ENCODE measurements around the gene DLG1. TPM values are rescaled to one million over a fixed set of nuclear protein-coding genes. Genes with fewer than 3 reads are reported as not detected.

The DLG1 gene
- total RNA-seq, 1 experiment from 2014 or later, result 121 TPM

DNA sequence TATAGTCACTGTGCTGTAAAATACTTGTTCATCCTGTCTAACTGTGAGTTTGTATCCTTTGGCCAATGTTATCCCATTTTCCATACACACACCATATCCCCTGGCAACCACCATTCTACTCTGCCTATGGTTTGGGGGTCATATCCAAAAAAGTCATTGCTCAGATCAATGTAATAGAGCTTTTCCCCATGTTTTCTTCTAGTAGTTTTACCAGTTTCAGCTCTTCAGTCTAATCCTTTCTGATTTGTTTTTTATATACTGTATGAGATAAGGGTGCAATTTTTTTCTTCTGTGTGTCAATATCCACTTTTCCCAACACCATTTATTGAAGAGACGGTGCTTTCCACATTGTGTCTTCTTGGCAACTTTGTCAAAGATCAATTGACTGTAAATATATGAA, 14.0 kb upstream of the DLG1 start:
- BruUV-seq (replicated peaks), result no TSS peak

DNA sequence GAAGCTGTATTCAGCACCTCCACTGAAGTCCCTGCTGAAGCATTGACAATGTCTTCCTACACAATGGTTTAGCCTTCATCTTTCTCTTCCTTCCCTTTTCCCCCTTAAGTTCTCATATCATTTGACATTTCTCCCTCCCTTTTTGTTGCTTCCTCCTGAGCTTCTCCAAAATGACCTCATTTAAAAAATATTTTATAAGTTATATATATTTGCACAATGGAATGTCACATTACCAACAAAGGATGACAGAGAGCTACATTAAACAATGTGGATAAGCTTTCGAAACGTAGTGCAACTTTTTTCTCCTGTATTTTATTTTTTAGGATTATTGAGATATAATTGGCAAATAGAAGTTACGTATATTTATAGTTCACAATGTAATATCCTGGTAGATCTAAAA, 13.2 kb upstream of the DLG1 start:
- no peak overlapping the region for H3K4me3 Mint-ChIP-seq (ENCODE audit: unreplicated experiment)
- ChIA-PET CTCF (no interaction called here), POLR2A (interaction anchor here (2.3 to 4.2 kb wide), 3 partner anchors 12 to 83 kb away, joined by 7 to 38 read pairs (median 25); no protein-coding TSS in a partner anchor)
- TF ChIP-seq, protein P1, sequence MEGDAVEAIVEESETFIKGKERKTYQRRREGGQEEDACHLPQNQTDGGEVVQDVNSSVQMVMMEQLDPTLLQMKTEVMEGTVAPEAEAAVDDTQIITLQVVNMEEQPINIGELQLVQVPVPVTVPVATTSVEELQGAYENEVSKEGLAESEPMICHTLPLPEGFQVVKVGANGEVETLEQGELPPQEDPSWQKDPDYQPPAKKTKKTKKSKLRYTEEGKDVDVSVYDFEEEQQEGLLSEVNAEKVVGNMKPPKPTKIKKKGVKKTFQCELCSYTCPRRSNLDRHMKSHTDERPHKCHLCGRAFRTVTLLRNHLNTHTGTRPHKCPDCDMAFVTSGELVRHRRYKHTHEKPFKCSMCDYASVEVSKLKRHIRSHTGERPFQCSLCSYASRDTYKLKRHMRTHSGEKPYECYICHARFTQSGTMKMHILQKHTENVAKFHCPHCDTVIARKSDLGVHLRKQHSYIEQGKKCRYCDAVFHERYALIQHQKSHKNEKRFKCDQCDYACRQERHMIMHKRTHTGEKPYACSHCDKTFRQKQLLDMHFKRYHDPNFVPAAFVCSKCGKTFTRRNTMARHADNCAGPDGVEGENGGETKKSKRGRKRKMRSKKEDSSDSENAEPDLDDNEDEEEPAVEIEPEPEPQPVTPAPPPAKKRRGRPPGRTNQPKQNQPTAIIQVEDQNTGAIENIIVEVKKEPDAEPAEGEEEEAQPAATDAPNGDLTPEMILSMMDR (IDR thresholded peaks at IDR 0.05; ENCODE audit: unreplicated experiment), result no peak
- H3K27ac Mint-ChIP-seq (ENCODE audit: low read depth, unreplicated experiment), result no peak overlapping the region
- peaks cover 23% of the 10 kb centered on the region for H3K4me1 Mint-ChIP-seq (ENCODE audit: insufficient read depth, unreplicated experiment)
- H3K9me3 Mint-ChIP-seq (ENCODE audit: unreplicated experiment), result no peaks in the 10 kb centered on the region
- H3K36me3 Mint-ChIP-seq (ENCODE audit: insufficient read depth, unreplicated experiment), result no peaks in the 10 kb centered on the region
- DNase-seq (ENCODE audit: unreplicated experiment), result no peak
- no peaks in the 10 kb centered on the region for H3K27me3 Mint-ChIP-seq (ENCODE audit: insufficient read depth, unreplicated experiment)
- intact Hi-C loops (cut with micrococcal nuclease), result no loop called here
- BruUV-seq (replicated peaks), result no TSS peak

More for the DNA sequence above, 14.0 kb upstream of the DLG1 start:
- Mint-ChIP-seq H3K4me3 (ENCODE audit: unreplicated experiment) (no peak overlapping the region), H3K36me3 (ENCODE audit: insufficient read depth, unreplicated experiment) (no peaks in the 10 kb centered on the region), H3K9me3 (ENCODE audit: unreplicated experiment) (no peaks in the 10 kb centered on the region), H3K27me3 (ENCODE audit: insufficient read depth, unreplicated experiment) (no peaks in the 10 kb centered on the region), H3K27ac (ENCODE audit: low read depth, unreplicated experiment) (no peak overlapping the region), H3K4me1 (ENCODE audit: insufficient read depth, unreplicated experiment) (peaks cover 27% of the 10 kb centered on the region)
- DNase-seq (ENCODE audit: unreplicated experiment), result no peak
- intact Hi-C loops (cut with micrococcal nuclease), result no loop called here
- CTCF ChIA-PET, result no interaction called here
- TF ChIP-seq, protein P1 (IDR thresholded peaks at IDR 0.05; ENCODE audit: unreplicated experiment), result no peak
- POLR2A ChIA-PET, result interaction anchor here (0.9 to 2.3 kb wide), 2 partner anchors 82 to 96 kb away, joined by 3 to 7 read pairs; no protein-coding TSS in a partner anchor

DNA sequence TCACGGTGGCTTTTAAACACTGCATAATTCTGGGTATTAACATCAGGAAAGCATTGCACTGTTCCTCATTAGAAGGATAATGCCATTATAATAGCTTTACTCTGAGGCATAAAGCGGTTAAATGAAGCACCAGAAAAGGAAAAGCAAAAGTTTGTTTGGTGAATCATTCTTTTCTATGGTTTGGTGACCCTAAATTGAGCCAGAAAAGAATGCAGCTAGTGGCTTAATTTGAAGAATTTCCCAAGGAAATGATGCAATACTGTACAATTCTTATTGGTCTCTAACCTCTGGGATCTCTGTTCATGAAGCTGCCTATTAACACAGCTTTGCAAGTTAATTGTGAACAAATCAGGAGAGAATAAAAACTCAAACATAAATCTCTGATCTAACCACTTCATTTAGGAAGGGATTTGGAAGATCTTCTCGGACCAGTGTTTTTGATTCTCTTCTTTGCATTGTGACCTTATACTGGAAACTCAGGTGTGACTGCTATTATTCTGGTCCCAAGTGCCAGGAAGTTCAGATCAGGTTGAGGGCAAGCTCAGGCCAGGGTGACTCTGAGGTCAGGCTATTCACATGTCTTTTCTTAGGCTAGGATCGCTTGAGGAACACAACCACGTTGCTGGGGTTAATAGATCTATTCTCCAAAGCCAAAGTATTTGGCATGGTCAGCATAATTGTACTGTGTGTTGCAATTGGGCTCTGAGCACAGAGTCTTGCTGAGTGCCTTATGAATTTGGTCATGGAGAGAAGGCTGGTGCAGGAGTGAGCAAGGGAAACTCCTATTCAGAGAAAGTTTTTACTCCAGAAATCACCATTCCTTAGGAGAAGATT, 11.3 kb upstream of the DLG1 start:
- TF ChIP-seq, protein P1 (IDR thresholded peaks at IDR 0.05; ENCODE audit: unreplicated experiment), result no peak
- Mint-ChIP-seq H3K36me3 (ENCODE audit: insufficient read depth, unreplicated experiment) (no peaks in the 10 kb centered on the region), H3K27ac (ENCODE audit: low read depth, unreplicated experiment) (peak overlapping the region; percentile 92), H3K4me1 (ENCODE audit: insufficient read depth, unreplicated experiment) (peaks cover 30% of the 10 kb centered on the region), H3K9me3 (ENCODE audit: unreplicated experiment) (no peaks in the 10 kb centered on the region), H3K4me3 (ENCODE audit: unreplicated experiment) (peak overlapping the region; percentile 24), H3K27me3 (ENCODE audit: insufficient read depth, unreplicated experiment) (no peaks in the 10 kb centered on the region)
- BruUV-seq (replicated peaks), result no TSS peak
- CTCF ChIA-PET, result interaction anchor here (0.6 to 1.1 kb wide), 4 partner anchors 9 to 308 kb away, joined by 3 to 4 read pairs (median 4); no protein-coding TSS in a partner anchor
- intact Hi-C loops (cut with micrococcal nuclease), result no loop called here
- peak; percentile 85 for DNase-seq (ENCODE audit: unreplicated experiment)
- POLR2A ChIA-PET, result interaction anchor here (0.8 to 6.6 kb wide), 18 partner anchors 9 to 157 kb away, joined by 3 to 59 read pairs (median 5); partner anchors contain the start of gene DLG1

DNA sequence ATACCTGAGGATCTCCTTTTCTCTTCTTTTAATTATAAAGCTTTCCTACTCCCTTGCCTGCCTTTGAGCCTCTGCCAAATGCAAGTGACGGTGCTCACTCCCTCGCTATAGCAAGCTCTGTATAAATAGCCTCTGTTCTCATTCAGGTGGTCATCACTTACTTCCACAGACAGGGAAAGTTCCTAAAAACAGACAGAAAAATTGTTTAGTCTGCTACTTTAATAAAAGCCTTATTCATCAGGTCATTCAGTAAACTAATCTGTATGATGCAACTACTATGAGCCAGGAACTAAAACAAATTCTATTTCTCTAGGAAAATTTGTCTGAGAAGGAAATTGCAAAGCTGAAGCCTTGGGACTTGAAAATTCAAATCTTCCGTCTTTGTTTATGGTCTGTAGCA, 10.2 kb upstream of the DLG1 start:
- H3K27ac Mint-ChIP-seq (ENCODE audit: low read depth, unreplicated experiment), result peak overlapping the region; percentile 92
- DNase-seq (ENCODE audit: unreplicated experiment), result no peak
- ChIA-PET CTCF (interaction anchor here (0.9 kb wide), 1 partner anchor 10 kb away, joined by 4 read pairs; no protein-coding TSS in a partner anchor), POLR2A (interaction anchor here (1.4 to 6.6 kb wide), 11 partner anchors 9 to 145 kb away, joined by 3 to 59 read pairs (median 9); partner anchors contain the start of gene DLG1)
- H3K9me3 Mint-ChIP-seq (ENCODE audit: unreplicated experiment), result no peaks in the 10 kb centered on the region
- H3K36me3 Mint-ChIP-seq (ENCODE audit: insufficient read depth, unreplicated experiment), result no peaks in the 10 kb centered on the region
- intact Hi-C loops (cut with micrococcal nuclease), result no loop called here
- no peak overlapping the region for H3K4me3 Mint-ChIP-seq (ENCODE audit: unreplicated experiment)
- no peaks in the 10 kb centered on the region for H3K27me3 Mint-ChIP-seq (ENCODE audit: insufficient read depth, unreplicated experiment)
- BruUV-seq (replicated peaks), result no TSS peak
- peaks cover 30% of the 10 kb centered on the region for H3K4me1 Mint-ChIP-seq (ENCODE audit: insufficient read depth, unreplicated experiment)
- TF ChIP-seq, protein P1 (IDR thresholded peaks at IDR 0.05; ENCODE audit: unreplicated experiment), result no peak
